Breast epithelium (tissue), 4 donors: Measurements from ENCODE around the gene B3GALT6. TPM values are rescaled to one million over a fixed set of nuclear protein-coding genes. Genes with fewer than 3 reads are reported as not detected.

Experiments used
- DNase-seq, 2 donors: peaks; one replicate each; pipeline ENCODE4 v3.0.0-alpha.2; 2019; ENCODE audit warnings: low spot score in 2 of 2
- H3K27ac ChIP-seq, 2 donors: fragments of 200-600 bp; sonication (generic) in 1 of 2; one replicate each; pipeline ENCODE4 v1.5.1; 2016 to 2019; ENCODE audit warnings: mild to moderate bottlenecking in 1 of 2
- H3K27me3 ChIP-seq, 2 donors: fragments of 200-600 bp; sonication (generic) in 1 of 2; one replicate each; pipeline versions ENCODE4 v1.5.1 to v1.6.0; 2017 to 2019; ENCODE audit warnings: control low read depth in 1 of 2, mild to moderate bottlenecking in 1 of 2
- H3K36me3 ChIP-seq: fragments of 200-600 bp; one replicate; pipeline ENCODE4 v1.5.1; 2019
- H3K4me1 ChIP-seq, 2 donors: fragments of 200-600 bp; sonication (generic); one replicate each; pipeline ENCODE4 v1.5.1; 2016 to 2019; ENCODE audit warnings: control low read depth in 1 of 2
- H3K4me3 ChIP-seq, 3 donors: fragments of 200-600 bp; sonication (generic); 1 replicate in 2 of 3; 2 replicates in 1 of 3; pipeline ENCODE4 v1.5.1; 2016 to 2019; ENCODE audit warnings: mild to moderate bottlenecking in 3 of 3, moderate library complexity in 2 of 3
- H3K9me3 ChIP-seq, 2 donors: fragments of 200-600 bp; sonication (generic) in 1 of 2; one replicate each; pipeline ENCODE4 v1.5.1; 2016 to 2019; ENCODE audit warnings: control low read depth in 1 of 2
- POLR2A ChIP-seq: fragments of 450-650 bp; IDR thresholded peaks from one replicate; pipeline ENCODE4 v1.6.1; 2016; ENCODE audit warnings: antibody characterized with exemption, mild to moderate bottlenecking, moderate library complexity
- POLR2AphosphoS5 ChIP-seq, 3 donors: sonication (generic); formaldehyde crosslinking; IDR thresholded peaks; one replicate each; pipeline ENCODE4 v1.6.1; 2017; ENCODE audit warnings: antibody characterized with exemption in 3 of 3
- intact Hi-C: fragments of 100-400 bp; cut with DNase I; formaldehyde crosslinking; loops from one replicate; pipeline ENCODE4 v1.15.1; 2023; ENCODE audit warnings: low total_unique reads
- total RNA-seq, 3 donors: library from RNA; depleted of rRNA; stranded (reverse); fragments of >200 nt; gene quantifications; one replicate each; pipeline ENCODE4 v1.1.0, GENCODE V29; 2016
- TF ChIP-seq, protein P1 (sequence below), 3 donors: fragments of 450-650 bp; IDR thresholded peaks; one replicate each; pipeline ENCODE4 v1.5.1; 2016 to 2017; ENCODE audit warnings: antibody characterized with exemption in 3 of 3, mild to moderate bottlenecking in 3 of 3, moderate library complexity in 3 of 3

B3GALT6 gene
- total RNA-seq, 3 donors from 2014 or later, result 14.4 to 16.0 (median 14.4) TPM

DNA sequence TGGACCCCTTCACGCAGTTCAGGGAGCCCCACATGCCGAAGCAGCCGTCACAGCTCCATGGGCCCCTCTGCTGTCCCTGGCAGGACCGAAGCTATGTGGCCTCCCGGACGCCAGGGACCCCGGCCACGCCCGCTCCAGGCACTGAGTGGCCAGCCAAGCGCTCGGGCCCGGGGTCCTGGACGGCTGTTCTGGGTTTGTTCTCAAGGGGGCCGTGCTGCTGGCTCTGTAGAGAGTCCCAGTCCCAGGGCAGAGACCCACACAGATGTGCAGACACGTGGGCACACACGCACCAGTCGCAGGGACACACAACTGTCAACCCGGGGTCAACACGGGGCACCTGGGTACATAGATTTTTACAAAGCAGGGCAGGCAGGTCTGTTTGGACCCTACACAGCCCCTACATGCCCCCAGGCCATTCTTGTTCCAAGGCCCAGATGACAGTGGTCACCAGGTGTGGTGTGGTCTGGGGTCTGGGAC, 6.7 kb downstream of the B3GALT6 start:
- intact Hi-C loops, result loop anchor here (10.0 kb wide), 1 partner anchor 114 kb away; no protein-coding TSS in a partner anchor
- Histone ChIP-seq H3K36me3 (no peaks in the 10 kb centered on the region), H3K9me3 (no peaks in the 10 kb centered on the region), H3K4me1 (peaks cover 0 to 14% of the 10 kb centered on the region in 2 donors), H3K27me3 (peaks cover 7 to 17% of the 10 kb centered on the region in 2 donors), H3K4me3 (peak overlapping the region in 1 of 3 donors; percentile 51), H3K27ac (peak overlapping the region in 1 of 2 donors; percentile 66)
- TF ChIP-seq POLR2A (no peak), POLR2AphosphoS5 (IDR thresholded peaks at IDR 0.05) (no peak)
- TF ChIP-seq, protein P1, sequence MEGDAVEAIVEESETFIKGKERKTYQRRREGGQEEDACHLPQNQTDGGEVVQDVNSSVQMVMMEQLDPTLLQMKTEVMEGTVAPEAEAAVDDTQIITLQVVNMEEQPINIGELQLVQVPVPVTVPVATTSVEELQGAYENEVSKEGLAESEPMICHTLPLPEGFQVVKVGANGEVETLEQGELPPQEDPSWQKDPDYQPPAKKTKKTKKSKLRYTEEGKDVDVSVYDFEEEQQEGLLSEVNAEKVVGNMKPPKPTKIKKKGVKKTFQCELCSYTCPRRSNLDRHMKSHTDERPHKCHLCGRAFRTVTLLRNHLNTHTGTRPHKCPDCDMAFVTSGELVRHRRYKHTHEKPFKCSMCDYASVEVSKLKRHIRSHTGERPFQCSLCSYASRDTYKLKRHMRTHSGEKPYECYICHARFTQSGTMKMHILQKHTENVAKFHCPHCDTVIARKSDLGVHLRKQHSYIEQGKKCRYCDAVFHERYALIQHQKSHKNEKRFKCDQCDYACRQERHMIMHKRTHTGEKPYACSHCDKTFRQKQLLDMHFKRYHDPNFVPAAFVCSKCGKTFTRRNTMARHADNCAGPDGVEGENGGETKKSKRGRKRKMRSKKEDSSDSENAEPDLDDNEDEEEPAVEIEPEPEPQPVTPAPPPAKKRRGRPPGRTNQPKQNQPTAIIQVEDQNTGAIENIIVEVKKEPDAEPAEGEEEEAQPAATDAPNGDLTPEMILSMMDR (IDR thresholded peaks at IDR 0.05), result no peak
- no peak for DNase-seq

DNA sequence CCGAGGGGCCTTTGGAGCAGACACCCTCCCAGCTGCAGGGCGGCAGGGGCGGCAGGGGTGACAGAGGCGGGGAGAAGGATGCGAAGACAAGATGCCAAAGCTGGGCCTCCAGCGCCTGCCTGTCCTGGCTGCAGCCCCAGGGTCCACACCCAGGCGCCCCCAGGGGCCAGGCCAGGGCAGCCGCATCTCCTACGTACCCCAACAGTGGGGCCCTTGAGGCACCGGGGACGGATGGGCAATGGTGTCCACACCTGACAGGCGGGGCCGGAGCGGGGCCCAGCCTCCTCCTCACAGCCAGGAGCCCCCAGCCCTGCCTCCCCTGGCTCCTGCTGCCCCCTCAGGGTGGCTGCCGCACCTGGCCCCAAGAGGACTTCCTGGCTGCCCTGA, 7.2 kb downstream of the B3GALT6 start:
- intact Hi-C loops, result loop anchor here (10.0 kb wide), 1 partner anchor 114 kb away; no protein-coding TSS in a partner anchor
- Histone ChIP-seq H3K27ac (no peak overlapping the region), H3K36me3 (no peaks in the 10 kb centered on the region), H3K4me3 (peak overlapping the region in 1 of 3 donors; percentile 33), H3K9me3 (no peaks in the 10 kb centered on the region), H3K4me1 (peaks cover 0 to 14% of the 10 kb centered on the region in 2 donors), H3K27me3 (peaks cover 7 to 17% of the 10 kb centered on the region in 2 donors)
- no peak for DNase-seq
- TF ChIP-seq POLR2AphosphoS5 (IDR thresholded peaks at IDR 0.05) (no peak), POLR2A (no peak)
- TF ChIP-seq, protein P1 (IDR thresholded peaks at IDR 0.05), result no peak

DNA sequence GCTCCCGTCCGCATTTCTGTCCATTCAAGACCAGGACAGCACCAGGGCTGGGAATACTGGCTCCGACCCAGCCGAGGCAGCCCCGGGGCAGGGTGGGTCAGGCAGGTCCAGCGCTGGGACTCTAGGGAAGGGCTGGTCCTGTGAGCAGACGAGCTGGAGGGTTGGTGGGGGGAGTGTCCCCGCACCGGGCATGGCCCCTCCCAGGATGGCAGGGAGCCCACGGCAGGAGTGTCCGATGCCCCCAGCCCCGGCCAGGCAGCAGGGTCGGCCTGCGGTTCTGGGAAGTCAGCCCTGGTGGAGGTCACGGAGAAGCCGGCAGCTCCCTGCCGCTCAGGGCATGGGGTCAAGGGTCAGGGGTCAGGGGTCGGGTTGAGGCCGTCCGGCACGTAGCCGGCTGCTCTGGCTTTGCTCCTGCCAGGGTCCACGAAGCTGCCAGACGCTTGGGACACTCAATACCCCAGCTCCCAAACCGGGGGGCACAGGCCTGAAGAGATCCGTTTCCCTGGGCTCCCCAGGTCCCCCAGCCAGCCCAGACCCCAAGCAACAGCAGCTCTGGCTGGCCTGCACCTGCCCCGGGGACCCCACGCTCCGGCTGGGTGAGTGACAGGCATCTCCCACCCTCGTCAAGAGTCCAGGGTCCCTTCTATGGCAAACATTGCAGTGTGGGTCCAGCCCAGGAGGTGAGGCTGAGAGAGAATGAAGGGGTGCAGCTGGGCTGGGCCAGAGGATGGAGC, 7.7 kb downstream of the B3GALT6 start:
- Histone ChIP-seq H3K27me3 (peaks cover 7 to 17% of the 10 kb centered on the region in 2 donors), H3K9me3 (no peaks in the 10 kb centered on the region), H3K36me3 (no peaks in the 10 kb centered on the region), H3K4me1 (peaks cover 0 to 14% of the 10 kb centered on the region in 2 donors), H3K4me3 (peak overlapping the region in 1 of 3 donors; percentile 33), H3K27ac (no peak overlapping the region)
- intact Hi-C loops, result loop anchor here (10.0 kb wide), 1 partner anchor 115 kb away; no protein-coding TSS in a partner anchor
- no peak for TF ChIP-seq POLR2A
- TF ChIP-seq, protein P1 (IDR thresholded peaks at IDR 0.05), result no peak
- TF ChIP-seq POLR2AphosphoS5 (IDR thresholded peaks at IDR 0.05), result no peak
- DNase-seq, result no peak

DNA sequence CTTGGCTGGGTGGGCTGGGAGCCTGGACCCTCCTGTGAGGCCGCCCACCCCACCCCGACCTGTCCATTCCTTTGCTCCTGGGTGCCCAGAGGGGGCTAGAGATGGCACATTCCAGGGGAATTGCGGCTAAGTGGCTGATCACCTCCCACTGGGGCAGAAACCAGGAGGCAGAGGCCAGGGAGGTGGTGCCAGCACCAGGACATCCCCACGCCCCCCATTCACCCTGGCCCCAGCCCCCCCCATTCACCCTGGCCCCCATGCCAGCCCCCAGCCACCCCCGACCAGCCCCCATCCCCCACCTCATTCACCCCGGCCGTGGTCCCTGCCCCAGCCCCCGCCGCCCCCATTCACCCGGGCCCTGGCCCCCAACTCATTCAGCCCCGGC, 8.3 kb downstream of the B3GALT6 start:
- DNase-seq, result no peak
- H3K27me3 ChIP-seq, result peaks cover 8 to 18% of the 10 kb centered on the region in 2 donors
- intact Hi-C loops, result no loop called here

More for the DNA sequence above, 8.3 kb downstream of the B3GALT6 start:
- Histone ChIP-seq H3K27ac (no peak overlapping the region), H3K4me1 (peaks cover 0 to 14% of the 10 kb centered on the region in 2 donors), H3K9me3 (no peaks in the 10 kb centered on the region), H3K36me3 (no peaks in the 10 kb centered on the region), H3K4me3 (no peak overlapping the region)
- no peak for TF ChIP-seq POLR2A
- TF ChIP-seq, protein P1 (IDR thresholded peaks at IDR 0.05), result no peak
- no peak for TF ChIP-seq POLR2AphosphoS5 (IDR thresholded peaks at IDR 0.05)
